K562 (cell line): ENCODE measurements around the gene COG6.

Experiments
- DLX4 ChIP-seq: fragments of 250-450 bp; sonication (Bioruptor Pico); IDR thresholded peaks from 2 replicates; pipeline ENCODE4 v1.6.1; 2021; ENCODE audit warnings: mild to moderate bottlenecking
- HNRNPH1 ChIP-seq: fragments of 200-400 bp; formaldehyde crosslinking; optimal IDR thresholded peaks from 2 replicates; pipeline ENCODE3; 2017; ENCODE audit warnings: low read depth, mild to moderate bottlenecking, low read length, moderate library complexity
- IRF2 ChIP-seq: sonication (generic); formaldehyde crosslinking; IDR thresholded peaks from 2 replicates; pipeline ENCODE4 v1.8.1; 2022; ENCODE audit warnings: mild to moderate bottlenecking, missing genetic modification reagents
- TARDBP ChIP-seq: fragments of 450-650 bp; IDR thresholded peaks from 2 replicates; pipeline ENCODE4 v1.6.1; 2016
- USF1 ChIP-seq: sonication (generic); formaldehyde crosslinking; IDR thresholded peaks from 2 replicates; pipeline ENCODE4 v1.9.0; 2022; ENCODE audit warnings: mild to moderate bottlenecking, missing genetic modification reagents
- TF ChIP-seq, protein P1 (sequence below), 3 experiments: IDR thresholded peaks in 2 of 3; conservative IDR thresholded peaks in 1 of 3; 2 replicates each; pipeline ENCODE4 v1.5.1; 2011 to 2012; ENCODE audit warnings: low read length in 3 of 3, mild to moderate bottlenecking in 3 of 3, control low read depth in 2 of 3, improper control_type of control experiment in 1 of 3, inconsistent platforms in 1 of 3, low read depth in 1 of 3, mixed read lengths in 1 of 3, moderate library complexity in 1 of 3; ENCODE audit not compliant: insufficient read depth in 2 of 3

GRCh38 chr13:39760521-39760920 is 105.1 kb downstream of the COG6 start:
- TF ChIP-seq TARDBP (no peak), IRF2 (CRISPR knock-in tag) (no peak), HNRNPH1 (no peak), DLX4 (CRISPR knock-in tag) (no peak), USF1 (CRISPR knock-in tag) (no peak)
- TF ChIP-seq, protein P1, sequence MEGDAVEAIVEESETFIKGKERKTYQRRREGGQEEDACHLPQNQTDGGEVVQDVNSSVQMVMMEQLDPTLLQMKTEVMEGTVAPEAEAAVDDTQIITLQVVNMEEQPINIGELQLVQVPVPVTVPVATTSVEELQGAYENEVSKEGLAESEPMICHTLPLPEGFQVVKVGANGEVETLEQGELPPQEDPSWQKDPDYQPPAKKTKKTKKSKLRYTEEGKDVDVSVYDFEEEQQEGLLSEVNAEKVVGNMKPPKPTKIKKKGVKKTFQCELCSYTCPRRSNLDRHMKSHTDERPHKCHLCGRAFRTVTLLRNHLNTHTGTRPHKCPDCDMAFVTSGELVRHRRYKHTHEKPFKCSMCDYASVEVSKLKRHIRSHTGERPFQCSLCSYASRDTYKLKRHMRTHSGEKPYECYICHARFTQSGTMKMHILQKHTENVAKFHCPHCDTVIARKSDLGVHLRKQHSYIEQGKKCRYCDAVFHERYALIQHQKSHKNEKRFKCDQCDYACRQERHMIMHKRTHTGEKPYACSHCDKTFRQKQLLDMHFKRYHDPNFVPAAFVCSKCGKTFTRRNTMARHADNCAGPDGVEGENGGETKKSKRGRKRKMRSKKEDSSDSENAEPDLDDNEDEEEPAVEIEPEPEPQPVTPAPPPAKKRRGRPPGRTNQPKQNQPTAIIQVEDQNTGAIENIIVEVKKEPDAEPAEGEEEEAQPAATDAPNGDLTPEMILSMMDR (IDR thresholded peaks at IDR 0.05 in 2 of 3, conservative IDR thresholded peaks at IDR 0.05 in 1 of 3; ENCODE audit: insufficient read depth in 2 of 3, low read depth in 1 of 3, low read length in 3 of 3), result no peak
